ENCODE measurements around the gene METTL6.
"Not testable (repeated sequence)": the region's sequence is repeated elsewhere in the genome, so short reads cannot be mapped to it uniquely, and the experiment has no call there.

METTL6 gene, protein sequence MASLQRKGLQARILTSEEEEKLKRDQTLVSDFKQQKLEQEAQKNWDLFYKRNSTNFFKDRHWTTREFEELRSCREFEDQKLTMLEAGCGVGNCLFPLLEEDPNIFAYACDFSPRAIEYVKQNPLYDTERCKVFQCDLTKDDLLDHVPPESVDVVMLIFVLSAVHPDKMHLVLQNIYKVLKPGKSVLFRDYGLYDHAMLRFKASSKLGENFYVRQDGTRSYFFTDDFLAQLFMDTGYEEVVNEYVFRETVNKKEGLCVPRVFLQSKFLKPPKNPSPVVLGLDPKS

DNA sequence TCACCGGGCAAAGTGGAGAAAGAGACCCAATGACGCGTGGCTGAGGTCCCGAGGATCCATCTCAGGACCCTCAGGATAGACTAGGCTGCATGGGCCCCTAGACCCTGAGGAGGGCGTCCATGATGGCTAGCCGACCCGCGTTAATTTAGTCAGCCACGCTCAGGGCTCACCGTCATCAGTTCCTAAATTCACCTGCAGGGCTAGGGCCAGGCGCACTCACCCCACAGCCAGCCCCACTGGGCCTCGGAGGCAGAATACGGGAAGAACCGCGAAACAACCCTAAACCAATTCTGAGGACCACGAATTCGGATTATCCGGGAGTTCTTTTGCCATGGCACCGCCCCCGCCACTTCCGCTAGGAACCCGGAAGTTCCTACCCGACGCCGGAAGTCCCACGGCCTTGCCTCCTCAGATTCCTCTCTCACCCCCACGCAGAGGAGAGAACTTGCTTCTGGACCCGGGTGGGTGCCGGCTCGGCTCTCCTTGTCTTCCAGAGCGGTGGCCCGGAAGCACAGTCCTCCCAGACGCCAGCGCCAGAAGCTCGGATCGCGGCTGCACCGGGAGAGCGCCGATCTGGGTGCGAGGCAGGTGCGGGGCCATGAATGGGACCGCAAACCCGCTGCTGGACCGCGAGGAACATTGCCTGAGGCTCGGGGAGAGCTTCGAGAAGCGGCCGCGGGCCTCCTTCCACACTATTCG lies at the start of gene METTL6, which contains the start of gene EAF1:
TSS of gene METTL6 (minus strand) at position 363 of the 699 bp plus-strand sequence. CDS start 1,033 bp downstream, outside the sequence.
TSS of gene EAF1 (plus strand) at position 417 of the 699 bp plus-strand sequence. CDS start at position 599, 182 bp downstream.
- DNase-seq, result peak; percentile 6

DNA sequence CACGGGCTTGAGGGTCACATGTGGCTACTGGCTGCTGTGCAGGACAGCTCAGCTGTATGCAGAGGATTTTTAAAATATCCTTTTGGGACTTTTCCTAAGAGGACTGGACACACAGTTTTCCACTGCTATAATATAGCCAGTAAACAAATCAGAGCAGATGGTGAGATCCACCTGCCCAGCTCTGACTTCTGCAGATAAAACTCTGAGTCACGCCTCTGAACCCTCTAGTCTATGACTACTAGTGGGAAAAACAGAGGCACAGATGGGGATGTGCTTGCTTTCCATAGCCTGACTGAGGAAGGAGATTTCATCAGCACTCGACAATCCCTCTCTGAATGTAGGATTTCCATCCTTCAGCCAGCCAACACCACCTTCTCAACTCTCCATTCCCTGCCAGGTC lies 49.0 kb upstream of the METTL6 start:
- no peak for DNase-seq

GRCh38 chr3:15475161-15475560 lies 47.8 kb upstream of the METTL6 start:
- no peak for DNase-seq

DNA sequence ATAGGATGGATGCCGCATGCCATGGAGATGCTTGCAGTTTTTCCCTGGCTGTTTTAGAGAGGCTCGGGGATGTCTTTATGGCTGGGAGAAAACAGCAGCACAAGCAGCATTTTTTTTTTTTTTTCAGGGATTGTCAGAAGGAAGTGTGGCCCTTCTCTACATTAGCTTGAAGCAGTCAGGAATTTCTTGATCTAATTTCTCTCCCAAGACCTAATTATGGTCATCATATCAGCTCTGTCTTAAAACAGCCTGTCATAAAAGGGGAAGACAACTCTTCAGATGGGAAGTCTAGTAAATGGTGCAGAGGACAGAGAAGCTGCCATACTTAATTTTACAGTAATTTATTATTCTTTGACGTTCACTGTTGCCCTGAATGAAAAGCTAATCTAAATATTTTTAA lies 44.5 kb upstream of the METTL6 start:
- no peak for DNase-seq

- no peak for DNase-seq
Observed at GRCh38 chr3:15470849-15471248, 43.5 kb upstream of the METTL6 start.

DNA sequence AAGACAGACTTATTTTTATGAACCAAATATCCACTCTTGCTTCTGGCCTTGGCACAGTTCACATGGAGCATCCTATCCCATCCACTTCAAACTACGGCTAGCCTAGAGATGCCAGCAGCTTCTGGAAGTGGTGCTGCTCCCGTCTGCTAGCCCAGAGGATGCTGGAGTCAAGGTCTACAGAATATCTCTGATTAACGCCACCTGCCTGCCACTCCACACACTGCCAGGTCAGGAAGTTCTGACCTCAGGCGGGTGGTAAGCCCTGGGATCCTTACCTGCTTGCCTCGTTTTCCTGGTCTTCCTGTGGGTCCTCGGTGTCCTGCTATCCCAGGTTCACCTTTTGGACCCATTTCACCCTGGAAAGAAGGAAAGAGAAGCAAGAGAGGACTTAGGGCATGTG lies 42.9 kb upstream of the METTL6 start:
- no peak for DNase-seq

DNA sequence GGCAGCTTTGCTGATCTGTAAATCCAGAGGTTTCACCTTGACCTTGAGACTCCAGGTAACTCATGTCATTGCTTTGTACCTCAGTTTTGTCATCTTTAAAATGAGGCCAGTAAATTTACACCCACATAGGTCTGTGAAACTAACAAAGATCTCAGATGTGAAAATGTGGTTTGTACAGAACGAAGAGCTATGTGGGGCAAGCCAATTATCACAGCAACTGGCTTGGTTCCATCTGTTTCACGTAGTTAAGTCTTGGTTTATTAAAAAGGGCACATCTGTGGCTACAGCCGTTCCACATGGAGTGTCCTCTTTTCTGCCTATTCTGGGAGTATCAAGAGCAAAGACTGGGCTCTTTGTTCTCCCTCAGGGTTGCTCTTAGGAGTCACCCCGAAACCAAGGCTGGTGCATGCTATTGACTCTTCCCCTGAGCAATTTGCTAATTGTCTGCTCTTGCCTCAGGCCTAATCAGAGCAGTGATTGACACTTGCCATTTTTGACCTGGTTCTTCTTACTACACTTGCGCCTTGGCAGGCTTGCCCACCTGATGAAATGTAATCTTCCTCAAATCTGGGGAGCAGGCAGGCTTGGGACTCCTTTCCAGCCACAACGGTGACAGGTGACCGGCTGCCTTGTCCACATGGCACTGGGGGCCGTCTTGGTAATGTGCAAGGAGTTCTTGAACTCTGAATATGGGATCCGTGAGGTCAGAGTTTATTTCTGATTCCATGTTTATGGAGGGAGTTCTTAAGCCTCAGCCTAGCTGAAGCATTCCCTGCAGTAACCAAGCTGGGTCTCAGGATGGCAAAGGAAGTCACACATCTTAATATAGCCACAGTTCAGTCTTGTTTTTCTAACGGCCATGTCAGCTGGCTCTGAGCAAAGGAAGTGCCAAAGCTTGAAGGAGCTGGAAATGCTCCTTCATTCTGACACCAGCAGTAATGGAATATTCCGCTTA lies 40.2 kb upstream of the METTL6 start:
- DNase-seq, result no peak

DNA sequence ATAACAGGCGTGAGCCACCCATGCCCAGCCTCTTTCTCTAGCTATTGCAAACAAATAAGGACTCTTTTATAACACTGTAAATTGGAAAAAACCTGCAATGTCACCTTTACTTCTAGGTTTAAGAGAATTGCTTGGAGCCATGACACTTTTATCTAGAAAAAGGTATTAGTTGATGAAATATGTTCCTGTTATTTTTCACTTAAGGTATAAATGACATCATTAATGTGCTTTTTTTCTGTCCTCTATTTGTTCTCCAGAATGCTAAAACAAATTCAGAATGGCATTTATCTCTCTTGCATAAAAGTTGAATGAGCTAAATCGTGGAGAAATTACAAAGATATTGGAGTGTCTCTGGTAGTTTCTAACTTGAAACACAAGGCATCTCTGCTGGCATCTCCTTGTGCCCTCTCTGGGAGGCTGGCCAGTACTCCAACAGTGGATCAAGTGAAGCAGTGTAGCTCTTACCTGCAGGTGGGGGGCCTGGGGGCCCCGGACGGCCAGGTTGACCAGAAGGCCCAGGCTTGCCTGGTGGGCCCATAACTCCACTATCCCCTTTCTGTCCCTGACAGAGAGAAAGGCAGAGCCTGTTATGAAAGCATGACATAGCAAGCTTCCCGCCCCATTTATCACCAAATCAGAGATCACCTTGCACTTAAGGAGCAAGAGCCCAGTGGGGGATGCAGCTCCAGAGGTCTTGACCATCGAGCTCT lies 38.7 kb upstream of the METTL6 start:
- DNase-seq, result no peak

GRCh38 chr3:15462451-15462850 lies 35.1 kb upstream of the METTL6 start:
- DNase-seq, result no peak

DNA sequence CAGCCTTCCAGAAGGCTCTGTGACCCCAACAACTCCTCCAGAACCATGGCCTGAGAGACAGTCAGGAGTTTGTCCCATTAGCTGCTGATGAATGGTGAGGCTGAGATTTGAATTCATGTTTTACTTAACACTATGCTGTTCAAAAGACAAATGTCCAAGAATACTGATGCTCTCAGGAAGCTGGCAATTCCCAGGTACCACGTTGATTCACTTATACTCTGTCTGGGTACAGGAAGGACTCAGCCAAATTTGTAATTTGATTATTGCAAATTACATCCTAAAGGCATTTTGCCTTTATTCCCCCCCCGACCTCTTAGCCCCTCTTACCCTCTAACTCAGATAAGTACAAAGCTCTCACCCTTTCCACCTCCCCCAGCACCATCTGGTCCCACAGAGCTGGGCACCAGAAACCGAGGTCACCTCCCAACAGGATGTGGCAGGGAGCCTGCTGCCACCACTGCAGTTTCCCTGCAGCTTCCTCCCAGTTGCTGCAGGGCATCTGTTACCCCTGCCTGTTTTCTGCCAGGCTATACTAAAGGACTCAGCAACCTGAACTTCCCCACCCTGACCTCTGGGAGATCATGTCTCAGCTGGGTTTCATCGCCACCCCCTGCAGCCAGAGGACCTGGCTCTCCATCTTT lies 33.7 kb upstream of the METTL6 start:
- no peak for DNase-seq

GRCh38 chr3:15458212-15458780 lies 31.0 kb upstream of the METTL6 start:
- DNase-seq, result no peak

DNA sequence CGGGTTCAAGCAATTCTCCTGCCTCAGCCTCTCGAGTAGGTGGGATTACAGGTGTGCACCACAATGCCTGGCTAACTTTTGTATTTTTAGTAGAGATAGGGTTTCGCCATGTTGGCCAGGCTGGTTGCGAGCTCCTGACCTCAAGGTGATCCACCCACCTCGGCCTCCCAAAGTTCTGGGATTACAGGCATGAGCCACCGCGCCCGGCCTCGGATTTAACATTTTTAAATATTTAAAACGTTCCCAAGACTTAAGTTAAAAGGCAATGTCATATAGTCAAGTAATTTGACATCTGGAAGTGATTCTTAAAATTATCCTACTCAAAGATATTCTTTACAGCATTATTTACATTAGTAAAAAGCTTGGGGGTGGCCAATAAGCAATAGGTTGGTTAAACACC lies 29.6 kb upstream of the METTL6 start:
- DNase-seq, result not testable (repeated sequence)

- DNase-seq, result no peak
Observed at GRCh38 chr3:15456321-15456720, 29.0 kb upstream of the METTL6 start.

GRCh38 chr3:15455756-15456155 lies 28.4 kb upstream of the METTL6 start:
- no peak for DNase-seq

DNA sequence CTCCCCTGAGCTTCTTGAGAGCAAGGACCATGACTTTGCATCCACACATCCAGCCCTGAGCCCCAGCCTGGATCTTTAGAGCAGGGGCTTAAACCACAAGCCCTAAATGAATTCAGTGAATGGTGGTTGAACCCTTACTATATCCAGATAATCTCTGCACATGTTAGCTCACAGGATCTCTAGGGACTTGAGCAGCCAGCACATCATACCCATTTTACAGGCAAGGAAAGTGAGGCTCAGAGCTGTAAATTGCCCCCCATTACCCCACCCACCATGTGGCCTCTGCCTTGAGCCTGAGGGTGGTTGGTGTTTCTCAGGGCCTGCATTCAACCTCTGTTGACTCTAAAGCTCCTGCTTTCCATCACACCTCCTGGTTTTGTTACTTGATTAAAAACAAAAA lies 27.6 kb upstream of the METTL6 start:
- no peak for DNase-seq

- no peak for DNase-seq
Observed at GRCh38 chr3:15453991-15454625, 26.8 kb upstream of the METTL6 start.

DNA sequence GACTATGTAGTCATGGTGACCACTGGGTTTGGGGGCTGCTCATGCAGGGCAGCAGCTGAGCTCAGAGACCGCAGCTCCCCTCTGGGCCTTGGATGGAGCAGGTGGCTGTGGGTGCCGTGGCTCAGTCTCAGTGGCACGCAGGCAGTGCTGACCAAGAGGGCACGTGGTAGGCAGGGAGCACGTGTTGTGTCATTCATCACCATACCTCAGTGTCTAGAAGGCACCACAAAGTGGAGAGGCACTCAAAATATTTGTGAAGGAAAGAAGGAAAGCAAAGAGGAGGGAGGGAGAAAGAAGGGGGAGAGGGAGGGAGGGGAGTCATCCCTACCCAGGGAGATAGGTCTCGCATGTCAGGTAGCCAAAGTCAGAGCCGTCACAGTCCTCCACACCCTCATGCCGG lies 26.2 kb upstream of the METTL6 start:
- no peak for DNase-seq

GRCh38 chr3:15452961-15453360 lies 25.6 kb upstream of the METTL6 start:
- no peak for DNase-seq

DNA sequence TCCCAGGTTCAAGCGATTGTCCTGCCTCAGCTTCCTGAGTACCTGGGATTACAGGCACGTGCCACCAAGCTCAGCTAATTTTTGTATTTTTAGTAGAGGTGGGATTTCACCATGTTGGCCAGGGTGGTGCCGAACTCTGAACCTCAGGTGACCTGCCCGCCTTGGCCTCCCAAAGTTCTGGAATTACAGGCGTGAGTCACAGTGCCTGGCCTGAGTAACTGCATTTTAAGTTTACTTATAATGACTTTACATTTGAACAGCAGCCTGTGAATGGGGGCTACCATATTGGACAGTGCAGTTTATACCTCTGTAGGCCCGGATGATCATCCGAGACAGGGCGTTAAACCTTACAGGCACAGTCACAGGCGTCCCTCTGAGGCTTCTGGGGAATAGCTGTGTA lies 24.8 kb upstream of the METTL6 start:
- DNase-seq, result no peak

DNA sequence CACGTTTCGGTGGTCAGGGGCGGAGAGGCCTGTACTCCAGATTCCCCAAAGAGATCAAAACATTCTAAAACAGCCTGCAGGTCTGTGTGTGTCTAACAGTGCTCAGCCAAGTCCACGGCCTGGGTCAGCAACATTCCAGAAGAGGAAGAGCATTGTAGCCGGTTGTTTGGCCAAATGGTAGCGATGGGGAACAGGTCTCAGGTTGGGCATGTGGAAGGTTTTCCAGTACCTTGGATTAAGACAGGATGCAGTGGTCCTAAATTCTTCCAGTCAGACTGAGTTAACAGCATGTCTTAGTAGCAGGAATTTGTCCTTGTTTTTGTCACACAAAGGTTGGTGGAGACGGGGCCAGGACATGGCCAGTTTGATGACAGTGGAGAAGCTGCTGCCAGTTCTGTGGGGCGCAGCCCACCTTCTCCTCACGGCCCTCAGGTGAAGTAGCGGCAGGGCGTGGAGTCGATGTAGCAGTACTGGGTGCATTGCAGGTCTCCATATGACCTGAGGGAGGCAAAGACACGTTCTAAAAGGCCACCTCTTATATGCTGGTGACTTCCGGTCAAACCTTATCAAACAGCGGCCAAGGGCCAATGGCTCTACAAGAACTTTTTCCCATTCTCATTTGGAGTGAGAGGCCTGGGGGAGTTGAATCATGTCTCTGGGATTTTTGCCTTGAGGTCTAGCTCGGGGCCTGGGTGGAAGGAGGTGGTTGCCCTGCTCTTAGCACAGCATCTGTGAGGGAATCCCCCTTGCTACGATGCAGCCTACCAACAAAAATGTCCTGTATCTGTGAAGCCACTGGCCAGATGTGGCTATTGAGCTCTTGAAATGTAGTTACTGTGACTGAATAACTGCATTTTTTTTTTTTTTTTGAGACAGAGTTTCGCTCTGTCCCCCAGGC lies 24.1 kb upstream of the METTL6 start:
- DNase-seq, result no peak

All from NCI-H1436 (cell line).